DND-41 (cell line): ENCODE measurements around the gene PAFAH1B1.

Experiments used
- EZH2 ChIP-seq: IDR thresholded peaks from 3 replicates; pipeline ENCODE4 v1.6.1; 2012; ENCODE audit warnings: borderline replicate concordance, low read depth, mild to moderate bottlenecking, moderate library complexity, low read length, inconsistent platforms; ENCODE audit not compliant: severe bottlenecking
- TF ChIP-seq, protein P1 (sequence below): IDR thresholded peaks from 2 replicates; pipeline ENCODE4 v1.5.1; 2012; ENCODE audit warnings: borderline replicate concordance, low read length, moderate library complexity, mild to moderate bottlenecking; ENCODE audit not compliant: poor library complexity, severe bottlenecking; ENCODE audit errors: extremely low read depth

DNA sequence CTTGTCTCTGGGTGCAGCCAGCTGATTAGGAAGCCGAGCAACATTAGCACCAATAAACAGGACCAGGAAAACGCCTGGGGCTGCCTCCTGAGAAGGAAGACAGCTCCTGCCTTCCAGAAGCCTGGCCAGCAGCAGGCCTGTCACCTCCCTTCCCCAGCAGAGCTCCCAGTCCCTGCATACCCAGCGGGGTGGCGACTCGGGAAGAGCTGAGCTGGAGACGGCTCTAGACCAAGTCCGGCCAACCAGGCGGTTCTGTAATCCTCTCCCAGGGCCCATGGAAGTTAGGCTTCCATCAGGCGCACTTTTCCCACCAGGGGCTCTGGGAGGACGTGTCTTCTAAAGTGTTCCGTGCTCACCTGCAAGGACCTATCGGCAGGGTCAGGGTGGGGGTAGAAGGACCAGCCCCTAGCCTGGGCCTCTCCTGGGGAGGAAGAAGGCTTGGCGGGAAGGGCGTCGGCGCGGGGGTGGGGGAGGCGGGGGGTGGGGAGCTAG lies 130.1 kb downstream of the PAFAH1B1 start:
- TF ChIP-seq EZH2 = no peak
- TF ChIP-seq, protein P1, sequence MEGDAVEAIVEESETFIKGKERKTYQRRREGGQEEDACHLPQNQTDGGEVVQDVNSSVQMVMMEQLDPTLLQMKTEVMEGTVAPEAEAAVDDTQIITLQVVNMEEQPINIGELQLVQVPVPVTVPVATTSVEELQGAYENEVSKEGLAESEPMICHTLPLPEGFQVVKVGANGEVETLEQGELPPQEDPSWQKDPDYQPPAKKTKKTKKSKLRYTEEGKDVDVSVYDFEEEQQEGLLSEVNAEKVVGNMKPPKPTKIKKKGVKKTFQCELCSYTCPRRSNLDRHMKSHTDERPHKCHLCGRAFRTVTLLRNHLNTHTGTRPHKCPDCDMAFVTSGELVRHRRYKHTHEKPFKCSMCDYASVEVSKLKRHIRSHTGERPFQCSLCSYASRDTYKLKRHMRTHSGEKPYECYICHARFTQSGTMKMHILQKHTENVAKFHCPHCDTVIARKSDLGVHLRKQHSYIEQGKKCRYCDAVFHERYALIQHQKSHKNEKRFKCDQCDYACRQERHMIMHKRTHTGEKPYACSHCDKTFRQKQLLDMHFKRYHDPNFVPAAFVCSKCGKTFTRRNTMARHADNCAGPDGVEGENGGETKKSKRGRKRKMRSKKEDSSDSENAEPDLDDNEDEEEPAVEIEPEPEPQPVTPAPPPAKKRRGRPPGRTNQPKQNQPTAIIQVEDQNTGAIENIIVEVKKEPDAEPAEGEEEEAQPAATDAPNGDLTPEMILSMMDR = no peak
